Ecto neural progenitor cell (in vitro differentiated cells): Measurements from ENCODE around the gene LCN12.

ENCODE experiments used
- DNase-seq: peaks from one replicate; pipeline ENCODE4 v3.0.0-alpha.2; 2018; ENCODE audit warnings: low spot score

Gene LCN12

GRCh38 chr9:136927343-136928271 is 24.5 kb upstream of the LCN12 start:
- DNase-seq = no peak

GRCh38 chr9:136928591-136928990 is 23.5 kb upstream of the LCN12 start:
- no peak for DNase-seq

- DNase-seq = no peak
These were observed 22.1 kb upstream of the LCN12 start for GRCh38 chr9:136930014-136930413.

GRCh38 chr9:136931611-136932130 is 20.4 kb upstream of the LCN12 start:
- no peak for DNase-seq

GRCh38 chr9:136934277-136934676 is 17.8 kb upstream of the LCN12 start:
- no peak for DNase-seq

- no peak for DNase-seq
These were observed 16.4 kb upstream of the LCN12 start for GRCh38 chr9:136935651-136936050.

- no peak for DNase-seq
These were observed 15.4 kb upstream of the LCN12 start for GRCh38 chr9:136936645-136937170.

- DNase-seq = no peak
These were observed 14.7 kb upstream of the LCN12 start for GRCh38 chr9:136937186-136938001.

GRCh38 chr9:136939431-136939995 is 12.6 kb upstream of the LCN12 start:
- no peak for DNase-seq

- peak; percentile 39 for DNase-seq
These were observed 12.0 kb upstream of the LCN12 start for GRCh38 chr9:136939996-136940525.

GRCh38 chr9:136940526-136941230 is 11.4 kb upstream of the LCN12 start:
- peak; percentile 43 for DNase-seq

- peak; percentile 42 for DNase-seq
These were observed 10.6 kb upstream of the LCN12 start for GRCh38 chr9:136941231-136942111.

GRCh38 chr9:136942112-136942880 is 9.8 kb upstream of the LCN12 start:
- DNase-seq = no peak

GRCh38 chr9:136942881-136943230 is 9.2 kb upstream of the LCN12 start:
- no peak for DNase-seq

GRCh38 chr9:136943291-136944211 is 8.5 kb upstream of the LCN12 start:
- no peak for DNase-seq

GRCh38 chr9:136944212-136944518 is 7.9 kb upstream of the LCN12 start:
- DNase-seq = no peak

GRCh38 chr9:136944519-136945332 is 7.3 kb upstream of the LCN12 start, which contains the start of the genes C8G and FBXW5:
Gene C8G (plus strand): TSS chr9:136945243. CDS start chr9:136945321, 78 bp downstream.
Gene FBXW5 (minus strand): TSS chr9:136944738. CDS start chr9:136944083, 655 bp downstream.
- peak; percentile 97 for DNase-seq
